Activated CD4-positive, alpha-beta memory T cell treated with anti-CD3 and anti-CD28 coated beads for 36 hours (primary cell): ENCODE data around the gene WFIKKN2. TPM values are rescaled to one million over a fixed set of nuclear protein-coding genes. Genes with fewer than 3 reads are reported as not detected.

ENCODE experiments used
- CTCF ChIA-PET: fragments of 350-600 bp; sonication (Branson Sonifier 250); formaldehyde crosslinking; loops from one replicate; lab custom pipeline; 2021; ENCODE audit warnings: antibody characterized with exemption, inconsistent platforms; lab: Charles Lee
- POLR2A ChIA-PET: fragments of 350-600 bp; sonication (Branson Sonifier 250); formaldehyde crosslinking; loops from one replicate; lab custom pipeline; 2021; ENCODE audit warnings: antibody characterized with exemption; lab: Charles Lee
- DNase-seq: peaks from one replicate; pipeline ENCODE4 v3.0.0-alpha.2; 2020
- H3K27ac Mint-ChIP-seq: one replicate; pipeline ENCODE4 v1.8.0; 2021; ENCODE audit warnings: mixed read lengths
- H3K27me3 Mint-ChIP-seq: one replicate; pipeline ENCODE4 v1.8.0; 2021; ENCODE audit warnings: mixed read lengths
- H3K36me3 Mint-ChIP-seq: one replicate; pipeline ENCODE4 v1.8.0; 2021; ENCODE audit warnings: mixed read lengths
- H3K4me1 Mint-ChIP-seq: one replicate; pipeline ENCODE4 v1.8.0; 2021; ENCODE audit warnings: low read depth, mixed read lengths
- H3K4me3 Mint-ChIP-seq: one replicate; pipeline ENCODE4 v1.8.0; 2021; ENCODE audit warnings: mild to moderate bottlenecking, mixed read lengths
- H3K9me3 Mint-ChIP-seq: one replicate; pipeline ENCODE4 v1.8.0; 2021; ENCODE audit warnings: mixed read lengths
- intact Hi-C: fragments of 100-400 bp; cut with micrococcal nuclease; formaldehyde crosslinking; loops from one replicate; pipeline ENCODE4 v1.15.1; 2023
- total RNA-seq, 2 experiments: library from RNA; stranded (reverse); gene quantifications; one replicate each; pipeline ENCODE4 v1.2.3, GENCODE V29; 2021

WFIKKN2 gene
- total RNA-seq, 2 experiments from 2014 or later = not detected

- no peak overlapping the region for H3K27ac Mint-ChIP-seq
- H3K4me1 Mint-ChIP-seq = no peaks in the 10 kb centered on the region
- H3K4me3 Mint-ChIP-seq = no peak overlapping the region
- no peak for DNase-seq
- ChIA-PET CTCF (interaction anchor here (1.1 to 2.2 kb wide), 3 partner anchors 9 to 119 kb away, joined by 3 to 11 read pairs (median 5); no protein-coding TSS in a partner anchor), POLR2A (no interaction called here)
- no peaks in the 10 kb centered on the region for H3K9me3 Mint-ChIP-seq
- intact Hi-C loops = no loop called here
- no peaks in the 10 kb centered on the region for H3K36me3 Mint-ChIP-seq
- H3K27me3 Mint-ChIP-seq = peaks cover 16% of the 10 kb centered on the region
Measured at GRCh38 chr17:50837980-50838954, 2.9 kb downstream of the WFIKKN2 start.

- DNase-seq = no peak
- H3K27me3 Mint-ChIP-seq = peaks cover 7% of the 10 kb centered on the region
- H3K4me1 Mint-ChIP-seq = no peaks in the 10 kb centered on the region
- no peak overlapping the region for H3K4me3 Mint-ChIP-seq
- CTCF ChIA-PET = interaction anchor here (1.1 to 5.3 kb wide), 4 partner anchors 11 to 117 kb away, joined by 3 to 32 read pairs (median 8); no protein-coding TSS in a partner anchor
- no peak overlapping the region for H3K27ac Mint-ChIP-seq
- no peaks in the 10 kb centered on the region for H3K36me3 Mint-ChIP-seq
- POLR2A ChIA-PET = no interaction called here
- no peaks in the 10 kb centered on the region for H3K9me3 Mint-ChIP-seq
- intact Hi-C loops = loop anchor here (5.0 kb wide), 1 partner anchor 292 kb away; the partner anchor contains the start of gene SPATA20
Measured at GRCh38 chr17:50839591-50840310, 4.4 kb downstream of the WFIKKN2 start.

DNA sequence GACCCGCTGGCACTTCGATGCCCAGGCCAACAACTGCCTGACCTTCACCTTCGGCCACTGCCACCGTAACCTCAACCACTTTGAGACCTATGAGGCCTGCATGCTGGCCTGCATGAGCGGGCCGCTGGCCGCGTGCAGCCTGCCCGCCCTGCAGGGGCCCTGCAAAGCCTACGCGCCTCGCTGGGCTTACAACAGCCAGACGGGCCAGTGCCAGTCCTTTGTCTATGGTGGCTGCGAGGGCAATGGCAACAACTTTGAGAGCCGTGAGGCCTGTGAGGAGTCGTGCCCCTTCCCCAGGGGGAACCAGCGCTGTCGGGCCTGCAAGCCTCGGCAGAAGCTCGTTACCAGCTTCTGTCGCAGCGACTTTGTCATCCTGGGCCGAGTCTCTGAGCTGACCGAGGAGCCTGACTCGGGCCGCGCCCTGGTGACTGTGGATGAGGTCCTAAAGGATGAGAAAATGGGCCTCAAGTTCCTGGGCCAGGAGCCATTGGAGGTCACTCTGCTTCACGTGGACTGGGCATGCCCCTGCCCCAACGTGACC is 5.0 kb downstream of the WFIKKN2 start:
- ChIA-PET POLR2A (no interaction called here), CTCF (interaction anchor here (0.6 to 5.3 kb wide), 6 partner anchors 11 to 295 kb away, joined by 3 to 32 read pairs (median 8); no protein-coding TSS in a partner anchor)
- peaks cover 3% of the 10 kb centered on the region for H3K27me3 Mint-ChIP-seq
- intact Hi-C loops = loop anchor here (5.0 kb wide), 1 partner anchor 293 kb away; the partner anchor contains the start of gene SPATA20
- no peak overlapping the region for H3K4me3 Mint-ChIP-seq
- H3K9me3 Mint-ChIP-seq = no peaks in the 10 kb centered on the region
- H3K4me1 Mint-ChIP-seq = no peaks in the 10 kb centered on the region
- DNase-seq = no peak
- H3K27ac Mint-ChIP-seq = no peak overlapping the region
- no peaks in the 10 kb centered on the region for H3K36me3 Mint-ChIP-seq

DNA sequence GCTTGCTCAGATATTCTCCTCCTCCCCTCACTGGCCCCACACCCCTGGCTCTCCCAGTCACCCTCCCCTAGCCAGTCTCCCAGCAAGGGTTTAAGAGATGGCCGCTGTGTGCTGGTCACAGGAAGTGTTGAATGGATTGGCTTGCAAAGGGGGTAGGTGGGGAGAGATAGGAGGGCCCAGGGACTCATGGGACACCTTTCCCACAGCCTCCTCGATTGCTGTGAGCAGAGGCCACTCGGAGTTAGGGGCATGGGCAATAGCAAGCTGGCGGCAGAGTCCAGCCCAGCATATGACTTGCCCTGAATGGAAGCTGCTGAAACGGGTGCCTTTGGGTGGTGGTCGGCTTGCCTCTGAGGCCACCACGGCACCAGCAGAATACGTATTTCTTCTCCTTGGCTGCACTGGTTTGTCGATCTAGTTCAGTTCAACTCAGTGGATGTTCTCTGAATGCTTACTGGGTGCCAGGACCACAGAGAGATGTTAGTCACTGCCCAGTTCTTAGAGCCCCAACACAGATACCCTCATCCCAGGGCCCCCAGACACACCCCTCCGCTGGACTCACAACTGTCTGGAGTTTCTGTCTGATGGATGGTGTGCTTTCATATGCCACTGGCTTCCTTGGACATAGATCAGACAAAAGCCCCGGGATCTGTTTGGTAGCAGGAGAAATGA is 6.0 kb downstream of the WFIKKN2 start:
- ChIA-PET CTCF (interaction anchor here (0.6 to 5.3 kb wide), 18 partner anchors 10 to 357 kb away, joined by 3 to 32 read pairs (median 4); no protein-coding TSS in a partner anchor), POLR2A (interaction anchor here (1.0 kb wide), 1 partner anchor 11 kb away, joined by 4 read pairs; no protein-coding TSS in a partner anchor)
- no peak for DNase-seq
- no peaks in the 10 kb centered on the region for H3K4me1 Mint-ChIP-seq
- no peaks in the 10 kb centered on the region for H3K27me3 Mint-ChIP-seq
- no peak overlapping the region for H3K27ac Mint-ChIP-seq
- H3K9me3 Mint-ChIP-seq = no peaks in the 10 kb centered on the region
- no peak overlapping the region for H3K4me3 Mint-ChIP-seq
- H3K36me3 Mint-ChIP-seq = no peaks in the 10 kb centered on the region
- intact Hi-C loops = loop anchor here (5.0 kb wide), 1 partner anchor 294 kb away; the partner anchor contains the start of gene SPATA20

DNA sequence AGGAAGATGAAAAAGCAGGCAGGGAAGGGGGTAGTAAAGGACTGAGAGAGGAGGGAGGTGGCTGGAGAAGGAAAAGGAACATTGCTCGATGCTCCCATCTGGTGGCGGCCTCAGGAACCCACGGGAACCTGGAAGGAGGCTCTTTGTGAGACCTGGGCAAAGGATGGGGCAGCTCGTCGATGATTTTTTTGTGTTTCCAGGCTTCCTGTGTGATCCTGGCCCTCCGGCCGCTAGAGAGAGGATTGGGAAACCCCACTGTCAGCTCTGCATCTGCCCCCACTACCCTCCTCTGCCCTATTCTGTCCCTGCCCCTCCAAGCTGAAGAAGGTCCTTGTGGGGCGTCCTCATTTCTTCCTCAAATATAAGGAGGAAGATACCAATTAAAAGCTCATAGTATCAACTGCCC is 6.6 kb downstream of the WFIKKN2 start:
- ChIA-PET POLR2A (interaction anchor here (1.0 kb wide), 1 partner anchor 11 kb away, joined by 4 read pairs; no protein-coding TSS in a partner anchor), CTCF (interaction anchor here (0.8 to 5.3 kb wide), 23 partner anchors 10 to 445 kb away, joined by 3 to 32 read pairs (median 5); partner anchors contain the start of gene LRRC59)
- H3K9me3 Mint-ChIP-seq = no peaks in the 10 kb centered on the region
- intact Hi-C loops = loop anchor here (1.0 to 5.0 kb wide), 2 partner anchors 59 to 295 kb away; partner anchors contain the start of gene SPATA20
- no peak overlapping the region for H3K27ac Mint-ChIP-seq
- no peaks in the 10 kb centered on the region for H3K27me3 Mint-ChIP-seq
- H3K4me1 Mint-ChIP-seq = no peaks in the 10 kb centered on the region
- H3K4me3 Mint-ChIP-seq = no peak overlapping the region
- H3K36me3 Mint-ChIP-seq = no peaks in the 10 kb centered on the region
- peak; percentile 77 for DNase-seq

DNA sequence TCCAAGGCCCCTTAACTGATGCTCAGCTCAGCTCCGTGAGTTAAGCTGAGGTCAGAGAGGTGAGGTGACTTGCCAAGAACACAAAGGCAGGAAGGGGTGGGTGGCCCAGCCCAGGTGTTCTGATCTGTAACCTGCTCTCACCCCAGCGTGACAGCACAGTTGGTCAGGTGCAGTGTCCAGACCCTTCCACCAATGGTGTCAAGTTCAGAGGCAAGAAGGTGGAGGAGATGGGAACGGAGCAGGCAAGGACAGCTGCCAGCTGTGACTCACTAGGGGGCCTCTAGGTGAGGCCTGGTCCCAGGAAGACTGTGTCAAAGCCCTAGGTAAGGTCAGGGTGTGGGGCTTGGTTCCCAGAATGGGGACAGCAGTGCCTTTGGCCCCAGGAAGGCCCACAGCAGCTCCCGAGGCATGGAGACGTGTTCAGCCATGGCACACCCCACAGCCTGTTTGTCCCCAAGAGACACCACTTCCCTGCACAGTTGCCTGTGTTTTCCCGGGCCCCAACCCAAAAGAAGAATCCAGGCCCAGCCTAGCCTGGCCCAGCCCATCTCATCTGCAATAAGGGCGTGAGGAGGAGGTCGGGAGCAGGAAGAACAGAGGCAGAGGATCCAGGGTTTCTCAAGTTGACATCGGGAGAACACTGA is 7.2 kb downstream of the WFIKKN2 start:
- H3K9me3 Mint-ChIP-seq = no peaks in the 10 kb centered on the region
- H3K36me3 Mint-ChIP-seq = no peaks in the 10 kb centered on the region
- intact Hi-C loops = loop anchor here (1.0 to 5.0 kb wide), 2 partner anchors 59 to 295 kb away; partner anchors contain the start of gene SPATA20
- CTCF ChIA-PET = interaction anchor here (0.8 to 5.3 kb wide), 23 partner anchors 9 to 445 kb away, joined by 3 to 32 read pairs (median 5); partner anchors contain the start of gene LRRC59
- H3K27me3 Mint-ChIP-seq = no peaks in the 10 kb centered on the region
- DNase-seq = no peak
- H3K4me3 Mint-ChIP-seq = no peak overlapping the region
- no peaks in the 10 kb centered on the region for H3K4me1 Mint-ChIP-seq
- POLR2A ChIA-PET = interaction anchor here (1.0 kb wide), 1 partner anchor 10 kb away, joined by 4 read pairs; no protein-coding TSS in a partner anchor
- H3K27ac Mint-ChIP-seq = no peak overlapping the region

DNA sequence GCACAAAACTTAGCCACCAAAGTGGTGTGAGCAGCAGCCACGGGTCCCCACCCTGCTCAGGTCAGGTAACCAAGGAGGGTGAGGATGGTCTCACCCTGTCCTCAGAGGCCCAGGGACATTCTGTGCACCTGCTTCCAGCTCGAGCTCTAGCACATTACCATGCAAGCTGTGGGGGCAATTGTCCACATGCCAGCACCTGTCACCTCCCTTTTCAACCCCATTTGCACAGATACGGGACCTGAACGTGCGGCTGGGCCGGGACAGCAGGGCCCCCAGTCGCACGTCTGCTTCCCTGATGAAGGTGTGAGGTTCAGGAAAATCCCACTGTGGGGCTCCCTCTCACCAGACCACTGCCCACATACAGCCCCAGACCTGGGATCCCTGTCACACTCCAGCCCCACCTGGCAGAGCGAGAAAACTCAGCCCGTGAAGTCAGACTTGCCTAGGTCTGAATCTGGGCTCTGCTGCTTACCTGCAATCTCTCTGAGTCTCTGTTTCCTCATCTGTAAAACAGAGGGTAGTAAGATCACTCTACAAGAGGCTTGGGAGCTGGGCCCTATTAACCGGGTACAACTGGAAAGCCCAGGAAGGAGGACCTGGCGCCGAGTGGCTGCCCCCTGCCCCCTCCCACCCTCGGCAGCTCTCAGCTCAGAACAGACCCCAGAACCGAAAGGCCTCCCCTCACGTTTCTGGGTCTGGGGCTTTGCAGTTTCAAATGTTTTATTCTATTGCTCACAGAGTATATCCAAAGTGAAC is 7.9 kb downstream of the WFIKKN2 start:
- ChIA-PET POLR2A (no interaction called here), CTCF (interaction anchor here (1.4 to 5.3 kb wide), 4 partner anchors 8 to 113 kb away, joined by 8 to 32 read pairs (median 12); no protein-coding TSS in a partner anchor)
- H3K4me3 Mint-ChIP-seq = no peak overlapping the region
- DNase-seq = no peak
- H3K27me3 Mint-ChIP-seq = no peaks in the 10 kb centered on the region
- intact Hi-C loops = loop anchor here (5.0 kb wide), 1 partner anchor 296 kb away; the partner anchor contains the start of gene SPATA20
- no peaks in the 10 kb centered on the region for H3K4me1 Mint-ChIP-seq
- no peak overlapping the region for H3K27ac Mint-ChIP-seq
- H3K36me3 Mint-ChIP-seq = no peaks in the 10 kb centered on the region
- no peaks in the 10 kb centered on the region for H3K9me3 Mint-ChIP-seq

GRCh38 chr17:50844117-50844700 is 8.8 kb downstream of the WFIKKN2 start:
- CTCF ChIA-PET = interaction anchor here (0.6 to 5.3 kb wide), 4 partner anchors 7 to 144 kb away, joined by 3 to 32 read pairs (median 7); no protein-coding TSS in a partner anchor
- intact Hi-C loops = loop anchor here (5.0 kb wide), 1 partner anchor 297 kb away; the partner anchor contains the start of gene SPATA20
- no peaks in the 10 kb centered on the region for H3K27me3 Mint-ChIP-seq
- H3K4me1 Mint-ChIP-seq = no peaks in the 10 kb centered on the region
- POLR2A ChIA-PET = no interaction called here
- H3K27ac Mint-ChIP-seq = no peak overlapping the region
- no peaks in the 10 kb centered on the region for H3K9me3 Mint-ChIP-seq
- no peak for DNase-seq
- no peaks in the 10 kb centered on the region for H3K36me3 Mint-ChIP-seq
- no peak overlapping the region for H3K4me3 Mint-ChIP-seq

- DNase-seq = no peak
- intact Hi-C loops = no loop called here
- H3K27me3 Mint-ChIP-seq = no peaks in the 10 kb centered on the region
- H3K4me1 Mint-ChIP-seq = no peaks in the 10 kb centered on the region
- H3K4me3 Mint-ChIP-seq = no peak overlapping the region
- no peak overlapping the region for H3K27ac Mint-ChIP-seq
- CTCF ChIA-PET = interaction anchor here (1.3 kb wide), 1 partner anchor 62 kb away, joined by 3 read pairs; no protein-coding TSS in a partner anchor
- H3K9me3 Mint-ChIP-seq = no peaks in the 10 kb centered on the region
- H3K36me3 Mint-ChIP-seq = no peaks in the 10 kb centered on the region
- POLR2A ChIA-PET = no interaction called here
Measured at GRCh38 chr17:50845240-50846147, 10.1 kb downstream of the WFIKKN2 start.
